Brain microvascular endothelial cell (primary cell): ENCODE results near the gene MCRIP1.

Source experiments
- DNase-seq: peaks from one replicate; pipeline ENCODE4 v3.0.0-alpha.2; 2020
- H3K27ac ChIP-seq: fragments of 250-450 bp; sonication (Bioruptor Pico); 2 replicates; pipeline ENCODE4 v1.5.1; 2020; ENCODE audit warnings: mild to moderate bottlenecking, moderate library complexity
- H3K27me3 ChIP-seq: fragments of 250-450 bp; sonication (Bioruptor Pico); replicated peaks from 2 replicates; pipeline ENCODE4 v1.5.1; 2020; ENCODE audit warnings: mild to moderate bottlenecking
- H3K36me3 ChIP-seq: fragments of 250-450 bp; sonication (Bioruptor Pico); replicated peaks from 2 replicates; pipeline ENCODE4 v1.5.1; 2020; ENCODE audit warnings: mild to moderate bottlenecking
- H3K4me3 ChIP-seq: 2 replicates; pipeline ENCODE4 v1.5.1; 2011; ENCODE audit warnings: low read depth, mild to moderate bottlenecking, control low read depth, low read length, moderate library complexity
- CTCF ChIP-seq: IDR thresholded peaks from 2 replicates; pipeline ENCODE4 v1.5.1; 2011; ENCODE audit warnings: low read depth, mild to moderate bottlenecking, moderate library complexity, low read length, control low read depth, inconsistent platforms; ENCODE audit errors: missing control alignments
- in situ Hi-C: cut with HindIII; loops from 2 replicates; pipeline ENCODE4 v1.10.0; 2017; ENCODE audit warnings: low sequenced_read_pairs, low pct_ligation_motif_present

The MCRIP1 gene

GRCh38 chr17:81810476-81810875, 22.6 kb downstream of the MCRIP1 start:
- no peak for TF ChIP-seq CTCF
- DNase-seq = no peak
- Histone ChIP-seq H3K27ac (no peak overlapping the region), H3K36me3 (no peaks in the 10 kb centered on the region), H3K4me3 (no peak overlapping the region), H3K27me3 (peaks cover 26% of the 10 kb centered on the region)
- in situ Hi-C loops = no loop called here

- no peak for TF ChIP-seq CTCF
- no peak overlapping the region for H3K27ac ChIP-seq
- DNase-seq = no peak
- H3K27me3 ChIP-seq = peaks cover 32% of the 10 kb centered on the region
- in situ Hi-C loops = no loop called here
- no peaks in the 10 kb centered on the region for H3K36me3 ChIP-seq
- no peak overlapping the region for H3K4me3 ChIP-seq
These were observed 23.5 kb downstream of the MCRIP1 start for GRCh38 chr17:81809556-81809998.

- no peak for TF ChIP-seq CTCF
- DNase-seq = no peak
- Histone ChIP-seq H3K27ac (no peak overlapping the region), H3K36me3 (no peaks in the 10 kb centered on the region), H3K27me3 (peaks cover 38% of the 10 kb centered on the region), H3K4me3 (no peak overlapping the region)
- in situ Hi-C loops = no loop called here
These were observed 24.1 kb downstream of the MCRIP1 start for GRCh38 chr17:81808778-81809555.

- Histone ChIP-seq H3K4me3 (no peak overlapping the region), H3K27me3 (peaks cover 50% of the 10 kb centered on the region), H3K36me3 (no peaks in the 10 kb centered on the region), H3K27ac (no peak overlapping the region)
- TF ChIP-seq CTCF = no peak
- in situ Hi-C loops = no loop called here
- no peak for DNase-seq
These were observed 25.3 kb downstream of the MCRIP1 start for GRCh38 chr17:81807839-81808238.

DNA sequence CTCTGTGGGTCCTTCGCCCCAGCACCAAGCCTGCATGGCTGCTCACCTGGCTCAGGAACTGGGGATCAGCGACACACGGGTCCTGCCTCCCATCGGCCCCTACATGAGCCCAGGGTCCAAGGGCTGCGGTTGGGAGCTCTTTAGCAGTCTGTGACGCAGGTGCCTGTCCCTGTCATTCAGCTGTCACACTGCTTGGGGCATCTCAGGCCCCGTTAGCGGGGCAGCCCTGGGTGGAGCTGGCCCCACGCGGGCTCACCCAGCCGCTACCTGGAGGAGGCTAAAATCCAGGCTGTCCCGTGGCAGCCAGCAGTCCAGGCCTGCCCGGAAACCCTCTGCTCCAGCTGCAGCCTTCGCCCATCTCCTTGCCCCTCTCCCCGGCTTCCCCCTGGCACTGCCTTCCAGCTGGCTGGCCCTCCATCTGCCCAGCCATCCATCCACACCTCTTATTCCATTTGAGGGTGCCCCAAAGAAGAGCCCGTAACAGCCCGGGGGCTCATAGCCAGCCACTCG, 25.8 kb downstream of the MCRIP1 start:
- Histone ChIP-seq H3K27me3 (peaks cover 56% of the 10 kb centered on the region), H3K27ac (no peak overlapping the region), H3K4me3 (no peak overlapping the region), H3K36me3 (no peaks in the 10 kb centered on the region)
- in situ Hi-C loops = no loop called here
- no peak for TF ChIP-seq CTCF
- no peak for DNase-seq
